Natural killer cell (primary cell): ENCODE data around the gene SLC8A1. TPM values are rescaled to one million over a fixed set of nuclear protein-coding genes. Genes with fewer than 3 reads are reported as not detected.

Experiments
- ATAC-seq, 3 donors: fragments of 150-1000 bp in 2 of 3; fragments of 200-7000 bp in 1 of 3; cut with Tn5 transposase; 1 replicate in 1 of 3; 2 replicates in 2 of 3; pipeline ENCODE4 v1.10.0; 2021; ENCODE audit warnings: mild to moderate bottlenecking in 2 of 3, moderate library complexity in 2 of 3
- DNase-seq, 2 donors: peaks; one replicate each; pipeline versions ENCODE4 v3.0.0 to v3.0.0-alpha.2; 2013 to 2021; ENCODE audit warnings: mixed read lengths in 1 of 2
- H3K27ac ChIP-seq: one replicate; pipeline ENCODE4 v1.5.1; 2013; ENCODE audit warnings: mild to moderate bottlenecking, low read length
- H3K27me3 ChIP-seq: one replicate; pipeline ENCODE4 v1.6.1; 2013; ENCODE audit warnings: low read length; ENCODE audit not compliant: control insufficient read depth, insufficient read depth
- H3K36me3 ChIP-seq: one replicate; pipeline ENCODE4 v1.6.1; 2013; ENCODE audit warnings: low read length; ENCODE audit not compliant: control insufficient read depth, insufficient read depth
- H3K4me1 ChIP-seq: one replicate; pipeline ENCODE4 v1.6.1; 2013; ENCODE audit warnings: low read length; ENCODE audit not compliant: control insufficient read depth, insufficient read depth
- H3K4me3 ChIP-seq: one replicate; pipeline ENCODE4 v1.5.1; 2013; ENCODE audit warnings: low read length
- H3K9me3 ChIP-seq: one replicate; pipeline ENCODE4 v1.6.1; 2013; ENCODE audit warnings: low read length; ENCODE audit not compliant: control insufficient read depth, insufficient read depth
- H3K27ac Mint-ChIP-seq, 2 donors: one replicate each; pipeline ENCODE4 v1.8.0; 2022; ENCODE audit warnings: mild to moderate bottlenecking in 2 of 2, mixed read lengths in 2 of 2, moderate library complexity in 1 of 2
- H3K27me3 Mint-ChIP-seq, 2 donors: one replicate each; pipeline ENCODE4 v1.8.0; 2022; ENCODE audit warnings: low read depth in 2 of 2, mixed read lengths in 2 of 2
- H3K36me3 Mint-ChIP-seq: one replicate; pipeline ENCODE4 v1.8.0; 2022; ENCODE audit warnings: mixed read lengths
- H3K4me1 Mint-ChIP-seq, 2 donors: one replicate each; pipeline ENCODE4 v1.8.0; 2022; ENCODE audit warnings: mixed read lengths in 2 of 2
- H3K4me3 Mint-ChIP-seq: one replicate; pipeline ENCODE4 v1.8.0; 2022; ENCODE audit warnings: mild to moderate bottlenecking, moderate library complexity, mixed read lengths
- H3K9me3 Mint-ChIP-seq, 2 donors: one replicate each; pipeline ENCODE4 v1.8.0; 2022; ENCODE audit warnings: mixed read lengths in 2 of 2
- CTCF ChIP-seq: fragments of 200-600 bp; IDR thresholded peaks from one replicate; pipeline ENCODE4 v1.8.0; 2022; ENCODE audit warnings: antibody characterized with exemption
- WGBS: methylation state at CpG from one replicate; pipeline ENCODE4 v1.1.7; 2013; ENCODE audit warnings: missing lambda C conversion rate; ENCODE audit not compliant: insufficient coverage; 5-methylcytosine and 5-hydroxymethylcytosine counted together
- intact Hi-C: fragments of 100-400 bp; cut with micrococcal nuclease; formaldehyde crosslinking; loops from one replicate; pipeline ENCODE4 v1.14.2; 2022
- total RNA-seq, 4 donors: library from RNA; stranded (reverse); fragments of 120-200 nt in 1 of 4; gene quantifications; one replicate each; pipeline versions ENCODE4 v1.2.3 to v1.2.4, GENCODE V29; 2013 to 2022

SLC8A1 gene
- total RNA-seq, 3 donors from 2014 or later (not counting 1 experiment from before 2014, with no cell fraction given) = 1.4 to 4.7 (median 3.6) TPM

- peaks cover 9 to 13% of the 10 kb centered on the region in 2 donors for H3K9me3 Mint-ChIP-seq
- Histone ChIP-seq H3K4me3 (no peak overlapping the region), H3K27ac (no peak overlapping the region), H3K36me3 (no peaks in the 10 kb centered on the region), H3K4me1 (no peaks in the 10 kb centered on the region), H3K27me3 (no peaks in the 10 kb centered on the region), H3K9me3 (no peaks in the 10 kb centered on the region)
- no peaks in the 10 kb centered on the region for H3K36me3 Mint-ChIP-seq
- H3K27ac Mint-ChIP-seq = no peak overlapping the region
- intact Hi-C loops = no loop called here
- DNase-seq = no peak
- no peak for TF ChIP-seq CTCF
- no peak for ATAC-seq
- H3K4me3 Mint-ChIP-seq = no peak overlapping the region
- no peaks in the 10 kb centered on the region for H3K4me1 Mint-ChIP-seq
- H3K27me3 Mint-ChIP-seq = no peaks in the 10 kb centered on the region
- WGBS = 45% methylated on average over 1 of the region's 1 CpG
Observed at GRCh38 chr2:40049781-40050180, 402.1 kb downstream of the SLC8A1 start.

GRCh38 chr2:40048506-40048905 lies 403.4 kb downstream of the SLC8A1 start:
- Histone ChIP-seq H3K4me3 (no peak overlapping the region), H3K36me3 (no peaks in the 10 kb centered on the region), H3K4me1 (no peaks in the 10 kb centered on the region), H3K27me3 (no peaks in the 10 kb centered on the region), H3K9me3 (no peaks in the 10 kb centered on the region), H3K27ac (no peak overlapping the region)
- WGBS = 86% methylated on average over 1 of the region's 1 CpG
- Mint-ChIP-seq H3K9me3 (peaks cover 7 to 13% of the 10 kb centered on the region in 2 donors), H3K4me1 (no peaks in the 10 kb centered on the region), H3K27ac (no peak overlapping the region), H3K36me3 (no peaks in the 10 kb centered on the region), H3K27me3 (no peaks in the 10 kb centered on the region), H3K4me3 (no peak overlapping the region)
- intact Hi-C loops = no loop called here
- no peak for ATAC-seq
- no peak for TF ChIP-seq CTCF
- no peak for DNase-seq

- no peaks in the 10 kb centered on the region for H3K36me3 ChIP-seq
- Mint-ChIP-seq H3K27ac (no peak overlapping the region), H3K36me3 (no peaks in the 10 kb centered on the region), H3K4me3 (no peak overlapping the region), H3K9me3 (peaks cover 7 to 9% of the 10 kb centered on the region in 2 donors), H3K4me1 (no peaks in the 10 kb centered on the region), H3K27me3 (no peaks in the 10 kb centered on the region)
- 77% methylated on average over 1 of the region's 3 CpGs for WGBS
- no peak for TF ChIP-seq CTCF
- no peak overlapping the region for H3K4me3 ChIP-seq
- H3K27ac ChIP-seq = no peak overlapping the region
- no peak for DNase-seq
- H3K4me1 ChIP-seq = no peaks in the 10 kb centered on the region
- no peaks in the 10 kb centered on the region for H3K9me3 ChIP-seq
- intact Hi-C loops = no loop called here
- no peaks in the 10 kb centered on the region for H3K27me3 ChIP-seq
- ATAC-seq = no peak
Observed at GRCh38 chr2:40047406-40047805, 404.5 kb downstream of the SLC8A1 start.
